Ishikawa (cell line): ENCODE measurements around the gene ITPR2.

ENCODE experiments used
- CEBPB ChIP-seq: IDR thresholded peaks from 2 replicates; pipeline ENCODE4 v1.6.1; 2012
- CREB1 ChIP-seq: IDR thresholded peaks from 2 replicates; pipeline ENCODE4 v1.6.1; 2012; ENCODE audit warnings: low read depth
- EGR1 ChIP-seq: IDR thresholded peaks from 2 replicates; pipeline ENCODE4 v1.6.1; 2012
- EP300 ChIP-seq: IDR thresholded peaks from 2 replicates; pipeline ENCODE4 v1.6.1; 2012; ENCODE audit warnings: borderline replicate concordance
- FOXM1 ChIP-seq: IDR thresholded peaks from 2 replicates; pipeline ENCODE4 v1.6.1; 2012; ENCODE audit warnings: low read depth, borderline replicate concordance
- MAX ChIP-seq: IDR thresholded peaks from 2 replicates; pipeline ENCODE4 v1.6.1; 2012
- NFIC ChIP-seq: IDR thresholded peaks from 2 replicates; pipeline ENCODE4 v1.6.1; 2012
- RAD21 ChIP-seq: IDR thresholded peaks from 2 replicates; pipeline ENCODE4 v1.6.1; 2012; ENCODE audit warnings: low read depth
- REST ChIP-seq: IDR thresholded peaks from 2 replicates; pipeline ENCODE4 v1.6.1; 2012; ENCODE audit warnings: low read depth, mild to moderate bottlenecking
- TAF1 ChIP-seq: IDR thresholded peaks from 2 replicates; pipeline ENCODE4 v1.6.1; 2012; ENCODE audit warnings: low read depth, mild to moderate bottlenecking
- TCF12 ChIP-seq: IDR thresholded peaks from 2 replicates; pipeline ENCODE4 v1.6.1; 2012; ENCODE audit warnings: low read depth
- TEAD4 ChIP-seq: IDR thresholded peaks from 2 replicates; pipeline ENCODE4 v1.6.1; 2012
- USF1 ChIP-seq: IDR thresholded peaks from 2 replicates; pipeline ENCODE4 v1.6.1; 2012
- YY1 ChIP-seq: IDR thresholded peaks from 2 replicates; pipeline ENCODE4 v1.6.1; 2012; ENCODE audit warnings: low read depth
- ZBTB7A ChIP-seq: IDR thresholded peaks from 2 replicates; pipeline ENCODE4 v1.6.1; 2012; ENCODE audit warnings: low read depth

Gene ITPR2

GRCh38 chr12:26762186-26762585 is 70.8 kb downstream of the ITPR2 start:
- TF ChIP-seq RAD21 (no peak), REST (no peak), EGR1 (no peak), CEBPB (no peak), MAX (no peak), YY1 (no peak), NFIC (no peak)

GRCh38 chr12:26761775-26762174 is 71.2 kb downstream of the ITPR2 start:
- no peak for TF ChIP-seq YY1
- no peak for TF ChIP-seq ZBTB7A
- no peak for TF ChIP-seq NFIC
- no peak for TF ChIP-seq REST

GRCh38 chr12:26760657-26761293 is 72.2 kb downstream of the ITPR2 start:
- no peak for TF ChIP-seq EGR1

GRCh38 chr12:26754148-26754547 is 78.8 kb downstream of the ITPR2 start:
- TF ChIP-seq EP300 (no peak), EGR1 (no peak), ZBTB7A (no peak), USF1 (no peak), CEBPB (no peak), NFIC (no peak), FOXM1 (no peak), TCF12 (no peak), CREB1 (no peak), TAF1 (no peak), YY1 (no peak), MAX (no peak), REST (no peak), TEAD4 (no peak), RAD21 (no peak)

GRCh38 chr12:26751179-26751578 is 81.8 kb downstream of the ITPR2 start:
- TF ChIP-seq REST, result no peak
- TF ChIP-seq RAD21, result no peak
- TF ChIP-seq CREB1, result no peak
- TF ChIP-seq FOXM1, result no peak
- TF ChIP-seq TAF1, result no peak
- TF ChIP-seq TEAD4, result no peak
- no peak for TF ChIP-seq CEBPB
- no peak for TF ChIP-seq ZBTB7A
- TF ChIP-seq YY1, result no peak
- no peak for TF ChIP-seq EP300
- no peak for TF ChIP-seq TCF12
- no peak for TF ChIP-seq USF1
- no peak for TF ChIP-seq NFIC
